Ishikawa (cell line): ENCODE results near the gene PPM1B.

Experiments used
- CEBPB ChIP-seq: IDR thresholded peaks from 2 replicates; pipeline ENCODE4 v1.6.1; 2012
- CREB1 ChIP-seq: IDR thresholded peaks from 2 replicates; pipeline ENCODE4 v1.6.1; 2012; ENCODE audit warnings: low read depth
- EGR1 ChIP-seq: IDR thresholded peaks from 2 replicates; pipeline ENCODE4 v1.6.1; 2012
- EP300 ChIP-seq: IDR thresholded peaks from 2 replicates; pipeline ENCODE4 v1.6.1; 2012; ENCODE audit warnings: borderline replicate concordance
- FOXM1 ChIP-seq: IDR thresholded peaks from 2 replicates; pipeline ENCODE4 v1.6.1; 2012; ENCODE audit warnings: low read depth, borderline replicate concordance
- MAX ChIP-seq: IDR thresholded peaks from 2 replicates; pipeline ENCODE4 v1.6.1; 2012
- NFIC ChIP-seq: IDR thresholded peaks from 2 replicates; pipeline ENCODE4 v1.6.1; 2012
- RAD21 ChIP-seq: IDR thresholded peaks from 2 replicates; pipeline ENCODE4 v1.6.1; 2012; ENCODE audit warnings: low read depth
- REST ChIP-seq: IDR thresholded peaks from 2 replicates; pipeline ENCODE4 v1.6.1; 2012; ENCODE audit warnings: low read depth, mild to moderate bottlenecking
- TAF1 ChIP-seq: IDR thresholded peaks from 2 replicates; pipeline ENCODE4 v1.6.1; 2012; ENCODE audit warnings: low read depth, mild to moderate bottlenecking
- TCF12 ChIP-seq: IDR thresholded peaks from 2 replicates; pipeline ENCODE4 v1.6.1; 2012; ENCODE audit warnings: low read depth
- TEAD4 ChIP-seq: IDR thresholded peaks from 2 replicates; pipeline ENCODE4 v1.6.1; 2012
- YY1 ChIP-seq: IDR thresholded peaks from 2 replicates; pipeline ENCODE4 v1.6.1; 2012; ENCODE audit warnings: low read depth
- ZBTB7A ChIP-seq: IDR thresholded peaks from 2 replicates; pipeline ENCODE4 v1.6.1; 2012; ENCODE audit warnings: low read depth
- TF ChIP-seq, protein P1 (sequence below): IDR thresholded peaks from 2 replicates; pipeline ENCODE4 v1.6.1; 2012

Gene PPM1B

DNA sequence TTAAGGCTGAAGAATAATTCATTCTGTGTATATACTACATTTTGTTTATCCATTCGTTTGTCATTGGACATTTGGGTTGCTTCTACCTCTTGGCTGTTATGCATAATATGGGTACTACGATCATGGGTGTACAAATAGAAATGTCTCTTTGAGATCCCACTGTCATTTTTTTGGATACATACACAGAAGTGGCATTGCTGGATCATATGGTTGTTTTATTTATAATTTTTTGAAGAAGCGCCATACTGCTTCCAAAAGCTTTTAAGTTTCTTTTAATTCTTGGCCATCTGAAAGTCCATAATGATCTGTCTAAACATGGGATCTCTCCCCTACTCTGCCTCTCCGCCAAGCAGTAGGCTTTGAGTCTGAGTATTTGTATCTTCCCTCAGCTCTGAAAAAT lies 18.6 kb downstream of the PPM1B start:
- TF ChIP-seq TCF12 (no peak), ZBTB7A (no peak), RAD21 (no peak), REST (no peak)
- TF ChIP-seq, protein P1, sequence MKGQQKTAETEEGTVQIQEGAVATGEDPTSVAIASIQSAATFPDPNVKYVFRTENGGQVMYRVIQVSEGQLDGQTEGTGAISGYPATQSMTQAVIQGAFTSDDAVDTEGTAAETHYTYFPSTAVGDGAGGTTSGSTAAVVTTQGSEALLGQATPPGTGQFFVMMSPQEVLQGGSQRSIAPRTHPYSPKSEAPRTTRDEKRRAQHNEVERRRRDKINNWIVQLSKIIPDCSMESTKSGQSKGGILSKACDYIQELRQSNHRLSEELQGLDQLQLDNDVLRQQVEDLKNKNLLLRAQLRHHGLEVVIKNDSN = no peak

DNA sequence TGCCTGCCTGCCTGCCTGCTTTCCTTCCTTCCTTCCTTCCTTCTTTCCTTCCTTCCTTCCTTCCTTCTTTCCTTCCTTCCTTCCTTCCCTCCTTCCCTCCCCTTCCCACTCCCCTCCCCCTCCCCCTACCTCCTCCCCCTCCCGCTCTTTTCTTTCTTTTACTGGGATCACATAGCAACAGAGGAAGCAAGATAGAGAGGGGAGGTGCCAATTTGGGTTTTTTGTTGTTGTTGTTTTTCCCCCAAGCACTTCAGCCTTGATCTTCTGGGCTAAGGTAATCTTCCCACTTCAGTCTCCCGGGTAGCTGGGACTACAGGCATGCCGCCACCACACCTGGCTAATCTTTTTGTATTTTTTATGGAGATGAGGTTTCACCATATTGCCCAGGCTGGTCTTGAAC lies 20.0 kb downstream of the PPM1B start:
- no peak for TF ChIP-seq TEAD4
- no peak for TF ChIP-seq RAD21
- no peak for TF ChIP-seq CREB1

DNA sequence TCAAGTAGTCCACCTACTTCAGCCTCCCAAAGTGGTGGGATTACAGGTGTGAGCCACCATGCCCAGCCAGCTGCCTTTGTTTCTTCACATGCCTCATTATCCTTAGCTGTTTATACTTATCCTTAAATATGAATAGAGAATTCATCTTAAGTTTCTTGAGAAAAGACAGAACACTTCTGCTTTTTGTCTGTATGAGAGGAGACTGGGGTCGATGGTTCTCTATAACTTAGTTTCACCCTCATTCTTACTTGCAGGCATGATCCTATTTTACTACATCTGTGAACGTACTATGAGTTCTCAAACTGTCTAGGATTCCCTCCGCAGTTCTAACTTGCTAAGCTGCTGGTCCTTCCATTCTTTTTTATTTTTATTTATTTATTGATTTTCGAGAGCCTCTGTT lies 20.4 kb downstream of the PPM1B start:
- TF ChIP-seq EGR1 (no peak), FOXM1 (no peak), ZBTB7A (no peak), TEAD4 (no peak), MAX (no peak), RAD21 (no peak), YY1 (no peak), TCF12 (no peak), NFIC (no peak), REST (no peak), EP300 (no peak), TAF1 (no peak), CREB1 (no peak), CEBPB (no peak)
- TF ChIP-seq, protein P1 = no peak

GRCh38 chr2:44190526-44190925 lies 21.9 kb downstream of the PPM1B start:
- no peak for TF ChIP-seq CEBPB
- TF ChIP-seq TCF12 = no peak
- no peak for TF ChIP-seq EP300
- no peak for TF ChIP-seq MAX
- TF ChIP-seq FOXM1 = no peak
- TF ChIP-seq REST = no peak
- TF ChIP-seq, protein P1 = no peak

DNA sequence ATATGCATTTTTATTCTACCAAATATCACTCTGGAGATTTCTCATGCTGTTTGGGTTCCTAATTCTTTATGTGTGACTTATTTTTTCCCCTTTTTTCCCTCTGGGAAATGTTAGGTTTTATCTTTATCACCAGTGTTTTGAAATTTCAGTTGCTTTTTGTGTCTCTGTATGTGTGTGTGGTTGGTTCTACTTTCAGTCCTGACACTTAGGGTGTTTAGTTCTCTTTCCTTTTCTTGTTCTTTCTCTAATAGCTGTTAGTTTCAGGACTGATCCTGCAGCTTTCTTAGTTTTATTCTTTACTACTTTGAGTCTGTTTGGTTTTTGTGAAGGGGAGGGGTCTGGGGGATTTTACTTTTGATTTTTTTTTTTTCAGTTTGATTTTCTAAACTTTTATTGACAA lies 23.1 kb downstream of the PPM1B start:
- TF ChIP-seq TCF12 (no peak), TAF1 (no peak), YY1 (no peak), MAX (no peak), TEAD4 (no peak), RAD21 (no peak), NFIC (no peak), EGR1 (no peak), CEBPB (no peak), FOXM1 (no peak), REST (no peak), ZBTB7A (no peak), CREB1 (no peak), EP300 (no peak)
- TF ChIP-seq, protein P1 = no peak
